ENCODE results near the gene AP3B2. TPM values are rescaled to one million over a fixed set of nuclear protein-coding genes. Genes with fewer than 3 reads are reported as not detected.

AP3B2 gene, protein sequence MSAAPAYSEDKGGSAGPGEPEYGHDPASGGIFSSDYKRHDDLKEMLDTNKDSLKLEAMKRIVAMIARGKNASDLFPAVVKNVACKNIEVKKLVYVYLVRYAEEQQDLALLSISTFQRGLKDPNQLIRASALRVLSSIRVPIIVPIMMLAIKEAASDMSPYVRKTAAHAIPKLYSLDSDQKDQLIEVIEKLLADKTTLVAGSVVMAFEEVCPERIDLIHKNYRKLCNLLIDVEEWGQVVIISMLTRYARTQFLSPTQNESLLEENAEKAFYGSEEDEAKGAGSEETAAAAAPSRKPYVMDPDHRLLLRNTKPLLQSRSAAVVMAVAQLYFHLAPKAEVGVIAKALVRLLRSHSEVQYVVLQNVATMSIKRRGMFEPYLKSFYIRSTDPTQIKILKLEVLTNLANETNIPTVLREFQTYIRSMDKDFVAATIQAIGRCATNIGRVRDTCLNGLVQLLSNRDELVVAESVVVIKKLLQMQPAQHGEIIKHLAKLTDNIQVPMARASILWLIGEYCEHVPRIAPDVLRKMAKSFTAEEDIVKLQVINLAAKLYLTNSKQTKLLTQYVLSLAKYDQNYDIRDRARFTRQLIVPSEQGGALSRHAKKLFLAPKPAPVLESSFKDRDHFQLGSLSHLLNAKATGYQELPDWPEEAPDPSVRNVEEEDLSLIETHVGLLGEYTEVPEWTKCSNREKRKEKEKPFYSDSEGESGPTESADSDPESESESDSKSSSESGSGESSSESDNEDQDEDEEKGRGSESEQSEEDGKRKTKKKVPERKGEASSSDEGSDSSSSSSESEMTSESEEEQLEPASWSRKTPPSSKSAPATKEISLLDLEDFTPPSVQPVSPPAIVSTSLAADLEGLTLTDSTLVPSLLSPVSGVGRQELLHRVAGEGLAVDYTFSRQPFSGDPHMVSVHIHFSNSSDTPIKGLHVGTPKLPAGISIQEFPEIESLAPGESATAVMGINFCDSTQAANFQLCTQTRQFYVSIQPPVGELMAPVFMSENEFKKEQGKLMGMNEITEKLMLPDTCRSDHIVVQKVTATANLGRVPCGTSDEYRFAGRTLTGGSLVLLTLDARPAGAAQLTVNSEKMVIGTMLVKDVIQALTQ
- total RNA-seq = 1 to 10 TPM in 1 of 2 donors, under 1 TPM in 1; 0.94 to 2.2 TPM
- 1 to 10 TPM in 1 of 2 donors, under 1 TPM in 1; 0.96 to 1.4 TPM for polyA plus RNA-seq
- long read RNA-seq, donor 1 = 0 reads
- long read RNA-seq, donor 2 = 0 reads
- long read RNA-seq, donor 3 = 0 reads
- long read RNA-seq, donor 4 = 0 reads
- long read RNA-seq, donor 5 = 0 reads

- H3K9me3 ChIP-seq (ENCODE audit: control insufficient read depth in 4 of 4, insufficient read depth in 3 of 4, low read length in 3 of 4) = peaks cover 0 to 3% (median 0%) of the 10 kb centered on the region in 4 donors
- no peak within 1 kb of the TSS for H3K9ac ChIP-seq (ENCODE audit: insufficient read depth in 1 of 2, low read length in 2 of 2)
- H3K36me3 ChIP-seq (ENCODE audit: control insufficient read depth in 4 of 4, insufficient read depth in 4 of 4, low read length in 4 of 4) = no peaks in the 10 kb centered on the region
- H3K4me1 ChIP-seq (ENCODE audit: control insufficient read depth in 5 of 5, insufficient read depth in 5 of 5, low read length in 5 of 5) = peaks cover 0 to 11% (median 3%) of the 10 kb centered on the region in 5 donors
- peak; percentile 95 for ATAC-seq (ENCODE audit: insufficient read depth, low FRiP score)
- no peak within 1 kb of the TSS for H3K27ac ChIP-seq (ENCODE audit: low read depth in 1 of 2, low read length in 1 of 2)
- peak within 1 kb of the TSS; percentile 60 for H3K4me3 ChIP-seq
- peak; percentile 71 to 80 (median 77) for DNase-seq
- WGBS, 2 donors = 1 to 2% methylated on average over 69 to 95 of the region's 95 CpGs
- TF ChIP-seq, protein P1, sequence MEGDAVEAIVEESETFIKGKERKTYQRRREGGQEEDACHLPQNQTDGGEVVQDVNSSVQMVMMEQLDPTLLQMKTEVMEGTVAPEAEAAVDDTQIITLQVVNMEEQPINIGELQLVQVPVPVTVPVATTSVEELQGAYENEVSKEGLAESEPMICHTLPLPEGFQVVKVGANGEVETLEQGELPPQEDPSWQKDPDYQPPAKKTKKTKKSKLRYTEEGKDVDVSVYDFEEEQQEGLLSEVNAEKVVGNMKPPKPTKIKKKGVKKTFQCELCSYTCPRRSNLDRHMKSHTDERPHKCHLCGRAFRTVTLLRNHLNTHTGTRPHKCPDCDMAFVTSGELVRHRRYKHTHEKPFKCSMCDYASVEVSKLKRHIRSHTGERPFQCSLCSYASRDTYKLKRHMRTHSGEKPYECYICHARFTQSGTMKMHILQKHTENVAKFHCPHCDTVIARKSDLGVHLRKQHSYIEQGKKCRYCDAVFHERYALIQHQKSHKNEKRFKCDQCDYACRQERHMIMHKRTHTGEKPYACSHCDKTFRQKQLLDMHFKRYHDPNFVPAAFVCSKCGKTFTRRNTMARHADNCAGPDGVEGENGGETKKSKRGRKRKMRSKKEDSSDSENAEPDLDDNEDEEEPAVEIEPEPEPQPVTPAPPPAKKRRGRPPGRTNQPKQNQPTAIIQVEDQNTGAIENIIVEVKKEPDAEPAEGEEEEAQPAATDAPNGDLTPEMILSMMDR (IDR thresholded peaks at IDR 0.05; ENCODE audit: control extremely low read depth, extremely low read depth) = no peak
- H3K27me3 ChIP-seq (ENCODE audit: control insufficient read depth in 3 of 3, insufficient read depth in 3 of 3, low read length in 2 of 3) = peaks cover 0 to 8% (median 0%) of the 10 kb centered on the region in 3 donors
Observed at GRCh38 chr15:82709421-82710207, at the start of gene AP3B2. Gene AP3B2, minus strand, starts transcription at chr15:82709875. Its CDS starts 169 bp downstream, at chr15:82709706.

DNA sequence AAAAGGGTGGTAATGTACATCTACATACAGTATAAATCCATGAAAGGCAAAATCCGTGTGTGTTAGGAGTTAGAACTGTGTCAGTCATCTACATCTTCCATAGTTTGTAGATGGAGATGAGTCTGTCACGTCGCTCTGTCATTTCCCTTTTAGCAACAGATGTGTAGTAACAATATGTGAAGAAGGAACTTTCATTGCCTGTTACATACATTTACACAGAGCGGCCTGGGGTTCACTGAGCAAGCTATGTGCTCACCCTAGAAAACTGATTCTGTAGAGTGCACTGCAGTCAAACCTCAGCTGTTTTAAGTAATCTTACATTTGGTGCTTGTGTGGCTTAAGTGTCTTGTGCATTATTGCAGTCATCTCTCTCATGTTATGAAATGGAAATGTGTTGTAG is 41.6 kb upstream of the AP3B2 start:
- 18 to 37% methylated on average over 4 of the region's 4 CpGs for WGBS, 2 donors
- H3K4me3 ChIP-seq = peak overlapping the region; percentile 88
- ATAC-seq (ENCODE audit: insufficient read depth, low FRiP score) = no peak
- TF ChIP-seq, protein P1 (IDR thresholded peaks at IDR 0.05; ENCODE audit: control extremely low read depth, extremely low read depth) = no peak
- no peaks in the 10 kb centered on the region for H3K27me3 ChIP-seq (ENCODE audit: control insufficient read depth in 3 of 3, insufficient read depth in 3 of 3, low read length in 2 of 3)
- no peaks in the 10 kb centered on the region for H3K9me3 ChIP-seq (ENCODE audit: control insufficient read depth in 4 of 4, insufficient read depth in 3 of 4, low read length in 3 of 4)
- peak overlapping the region; percentile 92 for H3K9ac ChIP-seq (ENCODE audit: insufficient read depth in 1 of 2, low read length in 2 of 2)
- peaks cover 0 to 14% (median 9%) of the 10 kb centered on the region in 5 donors for H3K4me1 ChIP-seq (ENCODE audit: control insufficient read depth in 5 of 5, insufficient read depth in 5 of 5, low read length in 5 of 5)
- DNase-seq = no peak
- no peak overlapping the region for H3K27ac ChIP-seq (ENCODE audit: low read depth in 1 of 2, low read length in 1 of 2)
- H3K36me3 ChIP-seq (ENCODE audit: control insufficient read depth in 4 of 4, insufficient read depth in 4 of 4, low read length in 4 of 4) = peaks cover 9 to 26% (median 14%) of the 10 kb centered on the region in 4 donors

DNA sequence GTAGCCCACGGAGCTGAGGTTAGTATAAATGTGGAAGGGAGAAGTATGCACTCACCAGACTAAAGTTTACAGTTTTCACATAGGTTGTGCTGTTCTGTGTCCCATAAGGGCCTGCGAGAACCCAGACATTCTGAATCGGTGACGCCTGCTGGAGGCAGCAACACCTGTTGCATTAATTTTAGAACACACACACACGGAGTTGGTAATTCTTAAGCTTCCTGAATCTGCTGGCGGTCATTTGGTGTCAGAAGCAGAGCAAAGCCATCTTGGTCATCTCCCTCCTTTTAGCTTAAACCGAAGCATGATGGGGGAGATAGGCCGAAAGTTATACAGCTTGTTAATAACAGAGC is 41.1 kb upstream of the AP3B2 start:
- WGBS, 2 donors = 1 to 3% methylated on average over 8 of the region's 8 CpGs
- Histone ChIP-seq H3K27ac (ENCODE audit: low read depth in 1 of 2, low read length in 1 of 2) (peak overlapping the region; percentile 29 to 73), H3K9me3 (ENCODE audit: control insufficient read depth in 4 of 4, insufficient read depth in 3 of 4, low read length in 3 of 4) (no peaks in the 10 kb centered on the region), H3K27me3 (ENCODE audit: control insufficient read depth in 3 of 3, insufficient read depth in 3 of 3, low read length in 2 of 3) (no peaks in the 10 kb centered on the region), H3K4me1 (ENCODE audit: control insufficient read depth in 5 of 5, insufficient read depth in 5 of 5, low read length in 5 of 5) (peaks cover 0 to 14% (median 9%) of the 10 kb centered on the region in 5 donors), H3K4me3 (peak overlapping the region; percentile 88), H3K36me3 (ENCODE audit: control insufficient read depth in 4 of 4, insufficient read depth in 4 of 4, low read length in 4 of 4) (peaks cover 7 to 21% (median 12%) of the 10 kb centered on the region in 4 donors), H3K9ac (ENCODE audit: insufficient read depth in 1 of 2, low read length in 2 of 2) (peak overlapping the region; percentile 92)
- TF ChIP-seq, protein P1 (IDR thresholded peaks at IDR 0.05; ENCODE audit: control extremely low read depth, extremely low read depth) = no peak
- no peak for ATAC-seq (ENCODE audit: insufficient read depth, low FRiP score)
- DNase-seq = no peak
